GM12873 (cell line): ENCODE results near the gene FBXL15.

ENCODE experiments used
- CTCF ChIP-seq: IDR thresholded peaks from 2 replicates; pipeline ENCODE4 v1.5.1; 2012; ENCODE audit warnings: low read depth, mild to moderate bottlenecking, moderate library complexity, low read length, control low read depth; ENCODE audit not compliant: insufficient read depth; ENCODE audit errors: missing control alignments

The FBXL15 gene

GRCh38 chr10:102467971-102468438, 47.4 kb downstream of the FBXL15 start:
- no peak for TF ChIP-seq CTCF

- no peak for TF ChIP-seq CTCF
Measured at GRCh38 chr10:102468683-102469082, 48.0 kb downstream of the FBXL15 start.

- TF ChIP-seq CTCF = no peak
Measured at GRCh38 chr10:102470579-102471546, 50.2 kb downstream of the FBXL15 start.
